HepG2 (cell line): ENCODE measurements around the gene PAXIP1. TPM values are rescaled to one million over a fixed set of nuclear protein-coding genes. Genes with fewer than 3 reads are reported as not detected.

ENCODE experiments used
- DPF2 ChIP-seq: sonication (generic); formaldehyde crosslinking; IDR thresholded peaks from 2 replicates; pipeline ENCODE4 v1.4.0; 2020; ENCODE audit warnings: mild to moderate bottlenecking, low read depth, missing genetic modification reagents, borderline replicate concordance
- HMGXB4 ChIP-seq, 2 experiments: sonication (generic) in 1 of 2; formaldehyde crosslinking in 1 of 2; IDR thresholded peaks; 2 replicates each; pipeline versions ENCODE4 v1.4.0 to v1.6.1; 2018 to 2020; ENCODE audit warnings: missing genetic modification reagents in 2 of 2, borderline replicate concordance in 1 of 2, low read depth in 1 of 2, mild to moderate bottlenecking in 1 of 2, missing biosample characterization in 1 of 2
- MZF1 ChIP-seq: sonication (generic); formaldehyde crosslinking; IDR thresholded peaks from 2 replicates; pipeline ENCODE4 v1.8.1; 2023; ENCODE audit warnings: mild to moderate bottlenecking, missing genetic modification reagents, borderline replicate concordance
- POLR2A ChIP-seq, 2 experiments: IDR thresholded peaks; 2 replicates each; pipeline ENCODE4 v1.6.1; 2011; ENCODE audit warnings: low read depth in 2 of 2, low read length in 2 of 2, mild to moderate bottlenecking in 1 of 2, moderate library complexity in 1 of 2; ENCODE audit not compliant: insufficient read depth in 1 of 2
- REL ChIP-seq: sonication (generic); formaldehyde crosslinking; conservative IDR thresholded peaks from 2 replicates; pipeline ENCODE4 v1.8.0; 2022; ENCODE audit warnings: mild to moderate bottlenecking, missing genetic modification reagents, moderate library complexity
- SNRNP70 ChIP-seq: fragments of 200-400 bp; formaldehyde crosslinking; IDR thresholded peaks from 2 replicates; pipeline ENCODE4 v1.6.1; 2017; ENCODE audit warnings: mild to moderate bottlenecking, low read depth, low read length, moderate library complexity
- ZC3H13 ChIP-seq: sonication (generic); formaldehyde crosslinking; IDR thresholded peaks from 2 replicates; pipeline ENCODE4 v1.8.1; 2023; ENCODE audit warnings: mild to moderate bottlenecking, missing genetic modification reagents, moderate library complexity
- ZFP82 ChIP-seq: sonication (generic); formaldehyde crosslinking; IDR thresholded peaks from 2 replicates; pipeline ENCODE4 v1.5.1; 2020; ENCODE audit warnings: mild to moderate bottlenecking, missing genetic modification reagents, borderline replicate concordance
- ZNF574 ChIP-seq: sonication (generic); formaldehyde crosslinking; IDR thresholded peaks from 2 replicates; pipeline ENCODE4 v1.4.0; 2020; ENCODE audit warnings: missing genetic modification reagents
- ZNF782 ChIP-seq: sonication (generic); formaldehyde crosslinking; IDR thresholded peaks from 2 replicates; pipeline ENCODE4 v1.4.0; 2020; ENCODE audit warnings: missing genetic modification reagents, mild to moderate bottlenecking, borderline replicate concordance
- ZNF792 ChIP-seq: IDR thresholded peaks from 2 replicates; pipeline ENCODE4 v1.6.1; 2016
- ZUFSP ChIP-seq: sonication (generic); formaldehyde crosslinking; IDR thresholded peaks from 2 replicates; pipeline ENCODE4 v1.9.0; 2021; ENCODE audit warnings: missing genetic modification reagents, mild to moderate bottlenecking, borderline replicate concordance
- polyA plus RNA-seq, 8 experiments: library from polyadenylated mRNA; depleted of rRNA in 3 of 8; stranded (reverse) in 7 of 8; unstranded in 1 of 8; fragments of >200 nt; fragmentation: Illumina TruSeq in 4 of 8; extraction: Trizol in 4 of 8; gene quantifications; 2 replicates each; pipeline versions ENCODE4 v1.2.1 to v1.2.3, GENCODE V29; 2011 to 2016; ENCODE audit warnings: low read depth in 4 of 8, missing spikeins in 1 of 8, mixed read lengths in 1 of 8; ENCODE audit not compliant: insufficient read depth in 1 of 8
- total RNA-seq, 5 experiments: library from RNA; depleted of rRNA; stranded (reverse); fragments of >200 nt; fragmentation: Illumina TruSeq; extraction: Trizol; gene quantifications; 2 replicates each; pipeline ENCODE4 v1.2.3, GENCODE V29; 2016; ENCODE audit warnings: low read depth in 1 of 5

PAXIP1 gene
- total and polyA plus RNA-seq, 2 of the 13 experiments (the other 11 are each of a cell fraction or from before 2014, with no cell fraction given): 11.6 to 16.2 TPM

GRCh38 chr7:155003376-155004214 lies 671 bp upstream of the PAXIP1 start (continued):
- peak in 1 of 2 experiments; percentile 94; a peak in 3 of 4 replicates for TF ChIP-seq HMGXB4 (CRISPR knock-in tag; IDR thresholded peaks at IDR 0.05; ENCODE audit: borderline replicate concordance in 1 of 2, low read depth in 1 of 2)
- no peak for TF ChIP-seq ZUFSP (CRISPR knock-in tag)
- no peak for TF ChIP-seq REL (CRISPR knock-in tag)
- TF ChIP-seq POLR2A (IDR thresholded peaks at IDR 0.05; ENCODE audit: insufficient read depth in 1 of 2, low read depth in 2 of 2, low read length in 2 of 2): peak; percentile 80 to 88
- TF ChIP-seq ZC3H13 (CRISPR knock-in tag): peak; percentile 69; the same call in 1 of the 2 replicates
- TF ChIP-seq ZNF782 (CRISPR knock-in tag): peak; percentile 86
- no peak for TF ChIP-seq MZF1 (CRISPR knock-in tag)
- TF ChIP-seq ZNF792 (CRISPR knock-in tag): no peak
- TF ChIP-seq ZFP82 (CRISPR knock-in tag): peak; percentile 62; the same call in 1 of the 2 replicates
- no peak for TF ChIP-seq DPF2
- TF ChIP-seq SNRNP70: no peak
- peak; percentile 72 for TF ChIP-seq ZNF574 (CRISPR knock-in tag)
